OCI-LY1 (cell line): ENCODE measurements around the gene IKZF3.

Source experiments
- EZH2 ChIP-seq: fragments of 200-600 bp; sonication (generic), shearing (Covaris generic); IDR thresholded peaks from 2 replicates; pipeline ENCODE4 v1.8.0; 2017; ENCODE audit warnings: borderline replicate concordance, mixed run types, mild to moderate bottlenecking, antibody characterized with exemption, low read length, moderate library complexity, mixed read lengths
- TF ChIP-seq, protein P1 (sequence below): fragments of 200-600 bp; sonication (generic), shearing (Covaris generic); IDR thresholded peaks from 2 replicates; pipeline ENCODE4 v1.5.1; 2017; ENCODE audit warnings: mild to moderate bottlenecking, antibody characterized with exemption, low read length, moderate library complexity, mixed read lengths

DNA sequence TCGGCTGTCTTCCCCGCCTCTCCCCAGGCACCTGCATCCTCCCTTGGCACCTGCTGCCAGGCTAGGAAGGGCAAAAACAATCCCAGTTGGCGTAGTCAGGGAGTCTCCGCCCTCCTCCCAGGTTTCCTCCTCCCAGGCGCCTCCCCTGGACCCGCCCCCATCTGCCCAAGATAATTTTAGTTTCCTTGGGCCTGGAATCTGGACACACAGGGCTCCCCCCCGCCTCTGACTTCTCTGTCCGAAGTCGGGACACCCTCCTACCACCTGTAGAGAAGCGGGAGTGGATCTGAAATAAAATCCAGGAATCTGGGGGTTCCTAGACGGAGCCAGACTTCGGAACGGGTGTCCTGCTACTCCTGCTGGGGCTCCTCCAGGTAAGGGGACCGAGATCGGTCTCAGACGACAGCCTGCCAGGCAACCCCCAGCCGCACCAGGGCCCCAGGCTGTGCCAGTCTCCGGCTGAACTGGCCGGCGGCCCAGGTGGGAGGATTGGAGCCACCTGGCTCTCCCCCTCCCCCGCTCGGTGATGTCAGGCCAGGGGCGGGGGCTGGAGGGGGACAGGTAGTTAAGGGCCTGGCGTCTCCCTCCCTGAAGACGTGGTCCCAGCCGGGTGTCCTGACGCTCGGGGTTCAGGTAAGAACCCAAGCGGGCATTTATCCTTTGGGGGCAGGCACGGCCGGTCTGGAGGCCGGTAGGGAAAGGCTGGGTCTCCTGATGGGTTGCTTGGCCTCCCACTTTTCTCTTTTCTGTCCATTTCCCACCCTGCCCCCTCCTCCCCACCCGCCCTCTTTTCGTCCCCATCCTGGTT, 126.1 kb downstream of the IKZF3 start, which contains the start of gene GRB7:
- TF ChIP-seq EZH2 = no peak
- TF ChIP-seq, protein P1, sequence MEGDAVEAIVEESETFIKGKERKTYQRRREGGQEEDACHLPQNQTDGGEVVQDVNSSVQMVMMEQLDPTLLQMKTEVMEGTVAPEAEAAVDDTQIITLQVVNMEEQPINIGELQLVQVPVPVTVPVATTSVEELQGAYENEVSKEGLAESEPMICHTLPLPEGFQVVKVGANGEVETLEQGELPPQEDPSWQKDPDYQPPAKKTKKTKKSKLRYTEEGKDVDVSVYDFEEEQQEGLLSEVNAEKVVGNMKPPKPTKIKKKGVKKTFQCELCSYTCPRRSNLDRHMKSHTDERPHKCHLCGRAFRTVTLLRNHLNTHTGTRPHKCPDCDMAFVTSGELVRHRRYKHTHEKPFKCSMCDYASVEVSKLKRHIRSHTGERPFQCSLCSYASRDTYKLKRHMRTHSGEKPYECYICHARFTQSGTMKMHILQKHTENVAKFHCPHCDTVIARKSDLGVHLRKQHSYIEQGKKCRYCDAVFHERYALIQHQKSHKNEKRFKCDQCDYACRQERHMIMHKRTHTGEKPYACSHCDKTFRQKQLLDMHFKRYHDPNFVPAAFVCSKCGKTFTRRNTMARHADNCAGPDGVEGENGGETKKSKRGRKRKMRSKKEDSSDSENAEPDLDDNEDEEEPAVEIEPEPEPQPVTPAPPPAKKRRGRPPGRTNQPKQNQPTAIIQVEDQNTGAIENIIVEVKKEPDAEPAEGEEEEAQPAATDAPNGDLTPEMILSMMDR = no peak
